Testis (tissue), 3 donors: ENCODE measurements around the gene MRPL32. TPM values are rescaled to one million over a fixed set of nuclear protein-coding genes. Genes with fewer than 3 reads are reported as not detected.

Source experiments
- DNase-seq: peaks from one replicate; pipeline ENCODE4 v3.0.0-alpha.2; 2019
- H3K27ac ChIP-seq, 2 donors: fragments of 200-600 bp; sonication (generic); one replicate each; pipeline ENCODE4 v1.5.1; 2019
- H3K27me3 ChIP-seq: fragments of 200-600 bp; sonication (generic); one replicate; pipeline ENCODE4 v1.5.1; 2019
- H3K36me3 ChIP-seq: fragments of 200-600 bp; sonication (generic); one replicate; pipeline ENCODE4 v1.5.1; 2017; ENCODE audit warnings: low read depth; ENCODE audit errors: missing control alignments
- H3K4me1 ChIP-seq: fragments of 200-600 bp; sonication (generic); one replicate; pipeline ENCODE4 v1.5.1; 2019
- H3K4me3 ChIP-seq, 2 donors: fragments of 200-600 bp; sonication (generic); one replicate each; pipeline ENCODE4 v1.5.1; 2017 to 2019
- H3K9me3 ChIP-seq: fragments of 200-600 bp; sonication (generic); one replicate; pipeline ENCODE4 v1.5.1; 2017
- POLR2A ChIP-seq: fragments of 450-650 bp; IDR thresholded peaks from one replicate; pipeline ENCODE4 v1.6.1; 2017; ENCODE audit warnings: antibody characterized with exemption, mild to moderate bottlenecking, moderate library complexity
- WGBS, 2 donors: methylation state at CpG; one replicate each; pipeline ENCODE4 v1.1.5; 2018; 5-methylcytosine and 5-hydroxymethylcytosine counted together
- intact Hi-C: fragments of 100-400 bp; cut with DNase I; formaldehyde crosslinking; loops from one replicate; pipeline ENCODE4 v1.15.1; 2023; ENCODE audit warnings: low total_unique reads
- polyA plus RNA-seq: library from polyadenylated mRNA; stranded (reverse); fragments of 350-450 nt; fragmentation: Illumina TruSeq; extraction: RNeasy Lipid Tissue Mini Kit (QIAGEN cat#74804); gene quantifications from one replicate; pipeline ENCODE4 v1.2.3, GENCODE V29; 2014; ENCODE audit warnings: low read depth, low replicate concordance; ENCODE audit not compliant: insufficient read depth
- total RNA-seq, 2 donors: library from RNA; depleted of rRNA; stranded (reverse); fragments of >200 nt; gene quantifications; one replicate each; pipeline ENCODE4 v1.2.3, GENCODE V29; 2016
- TF ChIP-seq, protein P1 (sequence below), 3 experiments: fragments of 450-650 bp in 2 of 3; fragments of 200-600 bp in 1 of 3; sonication (generic) in 1 of 3; IDR thresholded peaks; one replicate each; pipeline ENCODE4 v1.5.1; 2016 to 2019; ENCODE audit warnings: antibody characterized with exemption in 3 of 3, mild to moderate bottlenecking in 2 of 3, moderate library complexity in 1 of 3

The MRPL32 gene
- total and polyA plus RNA-seq, 3 donors from 2014 or later, result 46.9 to 56.8 (median 50.1) TPM

DNA sequence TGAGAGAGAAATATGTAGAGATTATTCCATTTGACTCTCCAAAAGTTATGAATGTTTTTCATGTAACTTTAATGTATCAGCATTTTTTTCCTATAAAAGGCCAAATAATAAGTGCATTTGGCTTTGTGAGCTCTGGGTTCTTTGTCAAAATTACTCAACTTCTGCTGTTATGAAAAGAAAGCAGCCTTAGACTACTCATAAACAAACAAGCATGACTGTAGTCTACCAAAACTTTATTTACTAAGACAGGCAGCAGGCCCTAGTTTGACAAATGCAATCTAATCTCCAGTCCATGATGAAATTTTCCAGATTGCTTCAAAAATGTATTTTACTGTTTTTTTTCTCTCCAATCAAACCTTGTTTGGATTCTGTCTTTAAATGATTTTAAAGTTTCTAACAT lies 46.3 kb downstream of the MRPL32 start:
- no peak for DNase-seq
- TF ChIP-seq, protein P1, sequence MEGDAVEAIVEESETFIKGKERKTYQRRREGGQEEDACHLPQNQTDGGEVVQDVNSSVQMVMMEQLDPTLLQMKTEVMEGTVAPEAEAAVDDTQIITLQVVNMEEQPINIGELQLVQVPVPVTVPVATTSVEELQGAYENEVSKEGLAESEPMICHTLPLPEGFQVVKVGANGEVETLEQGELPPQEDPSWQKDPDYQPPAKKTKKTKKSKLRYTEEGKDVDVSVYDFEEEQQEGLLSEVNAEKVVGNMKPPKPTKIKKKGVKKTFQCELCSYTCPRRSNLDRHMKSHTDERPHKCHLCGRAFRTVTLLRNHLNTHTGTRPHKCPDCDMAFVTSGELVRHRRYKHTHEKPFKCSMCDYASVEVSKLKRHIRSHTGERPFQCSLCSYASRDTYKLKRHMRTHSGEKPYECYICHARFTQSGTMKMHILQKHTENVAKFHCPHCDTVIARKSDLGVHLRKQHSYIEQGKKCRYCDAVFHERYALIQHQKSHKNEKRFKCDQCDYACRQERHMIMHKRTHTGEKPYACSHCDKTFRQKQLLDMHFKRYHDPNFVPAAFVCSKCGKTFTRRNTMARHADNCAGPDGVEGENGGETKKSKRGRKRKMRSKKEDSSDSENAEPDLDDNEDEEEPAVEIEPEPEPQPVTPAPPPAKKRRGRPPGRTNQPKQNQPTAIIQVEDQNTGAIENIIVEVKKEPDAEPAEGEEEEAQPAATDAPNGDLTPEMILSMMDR (IDR thresholded peaks at IDR 0.05), result no peak
- TF ChIP-seq POLR2A, result no peak
- H3K4me3 ChIP-seq, result no peak overlapping the region
- H3K27ac ChIP-seq, result no peak overlapping the region
- H3K36me3 ChIP-seq, result no peaks in the 10 kb centered on the region
- no peaks in the 10 kb centered on the region for H3K9me3 ChIP-seq
- H3K4me1 ChIP-seq, result no peaks in the 10 kb centered on the region
- no peaks in the 10 kb centered on the region for H3K27me3 ChIP-seq
- intact Hi-C loops, result no loop called here

- TF ChIP-seq POLR2A, result no peak
- TF ChIP-seq, protein P1 (IDR thresholded peaks at IDR 0.05), result no peak
- H3K27ac ChIP-seq, result no peak overlapping the region
- no peak for DNase-seq
- intact Hi-C loops, result no loop called here
- 83 to 87% methylated on average over 2 of the region's 2 CpGs for WGBS, 2 donors
- H3K4me1 ChIP-seq, result no peaks in the 10 kb centered on the region
- no peaks in the 10 kb centered on the region for H3K27me3 ChIP-seq
- H3K9me3 ChIP-seq, result no peaks in the 10 kb centered on the region
- H3K4me3 ChIP-seq, result no peak overlapping the region
- H3K36me3 ChIP-seq, result no peaks in the 10 kb centered on the region
Observed at GRCh38 chr7:42980084-42980483, 47.9 kb downstream of the MRPL32 start.

GRCh38 chr7:42980514-42980913 lies 48.3 kb downstream of the MRPL32 start:
- no peak for DNase-seq
- no peaks in the 10 kb centered on the region for H3K36me3 ChIP-seq
- no peak overlapping the region for H3K4me3 ChIP-seq
- 77 to 96% methylated on average over 3 of the region's 3 CpGs for WGBS, 2 donors
- H3K4me1 ChIP-seq, result no peaks in the 10 kb centered on the region
- no peak overlapping the region for H3K27ac ChIP-seq
- intact Hi-C loops, result no loop called here
- H3K9me3 ChIP-seq, result no peaks in the 10 kb centered on the region
- TF ChIP-seq POLR2A, result no peak
- TF ChIP-seq, protein P1 (IDR thresholded peaks at IDR 0.05), result no peak
- no peaks in the 10 kb centered on the region for H3K27me3 ChIP-seq

GRCh38 chr7:42981601-42982000 lies 49.4 kb downstream of the MRPL32 start:
- H3K9me3 ChIP-seq, result no peaks in the 10 kb centered on the region
- DNase-seq, result no peak
- no peaks in the 10 kb centered on the region for H3K36me3 ChIP-seq
- H3K27ac ChIP-seq, result no peak overlapping the region
- no peak for TF ChIP-seq POLR2A
- TF ChIP-seq, protein P1 (IDR thresholded peaks at IDR 0.05), result no peak
- WGBS, 2 donors, result 90 to 94% methylated on average over 1 of the region's 1 CpG
- intact Hi-C loops, result no loop called here
- no peaks in the 10 kb centered on the region for H3K27me3 ChIP-seq
- no peaks in the 10 kb centered on the region for H3K4me1 ChIP-seq
- H3K4me3 ChIP-seq, result no peak overlapping the region

DNA sequence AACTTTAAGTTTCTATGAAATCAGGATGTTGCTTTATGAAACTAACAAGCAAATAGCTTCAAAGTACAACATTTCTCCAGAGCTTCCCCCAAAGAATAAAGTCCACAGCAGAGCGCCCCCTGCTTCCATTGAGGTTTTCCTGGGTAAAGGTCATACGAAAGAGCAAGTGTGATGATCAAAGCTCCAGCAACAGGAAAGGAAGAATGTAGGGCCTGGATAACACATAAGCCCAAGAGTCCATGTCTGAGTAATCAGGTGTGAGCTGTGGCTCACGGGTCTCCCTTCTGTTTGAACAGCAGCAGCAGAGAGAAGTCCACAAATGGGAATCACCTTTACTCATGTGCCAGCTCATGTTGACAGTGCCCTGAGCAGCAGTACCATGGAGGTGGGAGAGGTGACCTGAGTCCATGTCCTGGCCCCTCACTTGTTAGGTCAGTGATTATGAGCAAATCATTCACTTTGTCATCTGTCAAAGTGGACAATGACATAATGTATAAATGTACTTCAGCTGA lies 50.5 kb downstream of the MRPL32 start:
- no peak for TF ChIP-seq POLR2A
- TF ChIP-seq, protein P1 (IDR thresholded peaks at IDR 0.05), result no peak

More for the DNA sequence above, 50.5 kb downstream of the MRPL32 start:
- no peaks in the 10 kb centered on the region for H3K36me3 ChIP-seq
- H3K4me1 ChIP-seq, result no peaks in the 10 kb centered on the region
- no peaks in the 10 kb centered on the region for H3K27me3 ChIP-seq
- no peaks in the 10 kb centered on the region for H3K9me3 ChIP-seq
- 92 to 97% methylated on average over 3 of the region's 3 CpGs for WGBS, 2 donors
- H3K27ac ChIP-seq, result no peak overlapping the region
- DNase-seq, result no peak
- H3K4me3 ChIP-seq, result no peak overlapping the region
- intact Hi-C loops, result no loop called here
